SW480 (cell line): ENCODE data around the gene STARD9.
A peak's percentile ranks its signal among the peaks of the same experiment; 100 is the strongest.

Source experiments
- DNase-seq: peaks from one replicate; pipeline ENCODE4 v3.0.0-alpha.2; 2016; ENCODE audit warnings: low spot score

The STARD9 gene

GRCh38 chr15:42694398-42694797 lies 119.0 kb downstream of the STARD9 start:
- DNase-seq = no peak

GRCh38 chr15:42695527-42696071 lies 120.2 kb downstream of the STARD9 start:
- no peak for DNase-seq

DNA sequence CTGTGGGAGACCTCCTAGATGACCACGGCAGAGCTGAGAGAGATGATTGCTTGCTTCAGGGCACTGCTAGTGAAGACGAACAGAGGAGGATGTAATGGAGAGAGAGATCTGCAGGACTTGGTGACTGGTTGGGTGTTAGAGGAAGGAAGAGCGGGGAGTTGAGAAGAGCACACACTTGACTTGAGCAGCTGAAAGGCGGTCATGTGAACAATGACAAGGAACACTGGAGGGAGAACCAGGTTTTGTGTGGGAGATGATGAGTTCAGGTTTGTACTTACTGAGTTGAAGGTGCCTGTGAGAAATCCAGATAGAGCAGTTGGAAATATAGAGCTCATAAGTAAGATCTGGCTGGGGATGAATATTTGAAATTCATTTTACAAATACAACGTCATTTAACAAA lies 121.2 kb downstream of the STARD9 start:
- no peak for DNase-seq

- DNase-seq = peak; percentile 56
These were observed 129.1 kb downstream of the STARD9 start for GRCh38 chr15:42704492-42704926.

GRCh38 chr15:42705336-42705735 lies 129.9 kb downstream of the STARD9 start:
- DNase-seq = no peak

DNA sequence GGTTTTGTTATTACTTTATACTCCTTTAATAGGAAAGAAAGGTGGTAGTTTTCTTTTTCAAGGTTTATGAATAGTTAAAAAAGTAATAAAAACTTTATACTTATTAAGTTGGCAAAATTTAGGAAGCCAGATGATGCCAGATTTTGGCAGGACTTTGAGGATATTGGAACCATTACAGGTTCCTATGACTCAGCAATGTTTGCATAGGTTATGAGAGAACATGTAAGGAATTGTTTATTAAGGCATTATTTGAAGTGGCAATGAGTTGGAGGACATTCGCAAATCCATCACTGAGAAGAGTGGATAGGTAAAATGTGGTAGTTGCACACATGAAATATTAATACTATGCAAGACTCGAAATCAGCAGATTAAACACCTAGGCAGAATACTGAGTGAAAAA lies 131.7 kb downstream of the STARD9 start:
- DNase-seq = no peak

DNA sequence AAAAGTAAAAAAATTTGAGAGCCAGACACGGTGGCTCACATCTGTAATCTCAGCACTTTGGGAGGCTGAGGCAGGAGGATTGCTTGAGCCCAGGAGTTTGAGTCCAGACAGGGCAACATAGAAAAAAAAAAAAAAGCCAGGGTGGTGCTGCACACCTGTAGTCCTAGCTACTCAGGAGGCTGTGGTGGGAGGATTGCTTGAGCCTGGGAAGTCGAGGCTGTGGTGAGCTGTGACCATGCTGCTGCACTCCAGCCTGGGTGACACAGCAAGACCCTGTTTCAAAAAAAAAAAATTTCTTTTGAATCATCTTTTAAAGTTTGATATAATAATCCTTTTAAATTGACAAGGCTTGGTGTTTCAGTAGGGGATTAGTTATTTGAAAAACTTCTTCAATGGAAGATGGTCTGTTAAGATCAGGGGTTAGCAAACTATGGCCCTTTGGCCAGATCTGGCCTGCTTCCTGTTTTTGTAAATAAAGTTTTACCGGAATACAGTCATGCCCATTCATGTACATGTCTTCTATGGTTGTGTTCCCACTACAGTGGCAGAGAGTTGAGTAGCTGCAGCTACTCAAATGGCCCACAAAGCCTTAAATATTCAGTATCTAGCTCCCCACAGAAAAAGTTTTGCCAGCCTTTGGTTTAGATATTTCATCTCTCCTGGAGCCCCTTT lies 132.6 kb downstream of the STARD9 start:
- DNase-seq = no peak

DNA sequence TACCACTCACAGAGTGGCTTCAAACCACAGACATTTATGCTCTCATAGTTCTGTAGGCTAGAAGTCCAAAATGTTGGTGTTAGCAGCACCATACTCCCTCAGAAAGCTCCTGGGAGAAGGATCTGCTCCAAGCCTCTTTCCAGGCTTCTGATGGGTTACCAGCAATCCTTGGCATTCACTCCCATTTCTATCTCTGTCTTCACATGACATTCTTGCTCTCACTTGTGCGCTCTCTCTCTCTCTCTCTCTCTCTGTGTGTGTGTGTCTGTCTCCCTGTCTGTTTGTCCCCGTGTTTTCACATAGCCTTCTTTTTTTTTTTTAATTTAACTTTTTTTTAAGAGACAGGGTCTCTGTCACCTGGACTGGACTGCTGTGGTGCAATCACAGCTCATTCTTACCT lies 135.3 kb downstream of the STARD9 start:
- no peak for DNase-seq

DNA sequence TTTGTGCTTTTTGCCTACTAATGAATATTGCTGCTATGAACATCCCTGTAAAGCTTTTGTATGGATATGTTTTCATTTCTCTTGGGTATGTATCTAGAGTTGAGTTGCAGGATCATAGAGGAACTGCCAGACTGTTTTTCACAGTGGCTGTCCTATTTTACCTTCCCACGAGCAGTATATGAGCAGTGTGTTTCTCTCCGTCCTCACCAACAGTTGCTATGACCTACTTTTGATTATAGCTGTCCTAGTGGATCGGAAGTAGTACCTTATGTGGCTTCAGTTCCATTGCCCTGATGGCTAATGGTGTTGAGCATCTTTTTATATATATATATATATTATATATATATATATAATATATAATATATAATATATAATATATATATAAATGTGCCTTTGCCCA lies 136.3 kb downstream of the STARD9 start:
- no peak for DNase-seq

DNA sequence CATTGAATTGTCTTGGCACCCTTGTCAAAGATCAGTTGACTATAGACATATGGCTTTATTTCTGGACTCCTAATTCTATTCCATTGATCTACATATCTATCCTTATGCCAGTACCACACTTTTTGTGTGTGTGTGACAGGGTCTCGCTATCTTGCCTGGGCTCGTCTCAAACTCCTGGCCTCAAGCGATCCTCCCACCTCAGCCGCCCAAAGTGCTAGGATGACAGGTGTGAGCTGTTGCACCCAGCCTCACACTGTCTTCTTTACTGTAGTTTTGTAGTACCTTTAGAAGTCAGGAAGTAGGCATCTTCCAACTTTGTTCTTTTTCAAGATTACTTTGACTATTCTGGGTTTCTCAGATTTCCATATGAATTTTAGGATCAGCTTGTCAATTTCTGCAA lies 137.2 kb downstream of the STARD9 start:
- DNase-seq = no peak

DNA sequence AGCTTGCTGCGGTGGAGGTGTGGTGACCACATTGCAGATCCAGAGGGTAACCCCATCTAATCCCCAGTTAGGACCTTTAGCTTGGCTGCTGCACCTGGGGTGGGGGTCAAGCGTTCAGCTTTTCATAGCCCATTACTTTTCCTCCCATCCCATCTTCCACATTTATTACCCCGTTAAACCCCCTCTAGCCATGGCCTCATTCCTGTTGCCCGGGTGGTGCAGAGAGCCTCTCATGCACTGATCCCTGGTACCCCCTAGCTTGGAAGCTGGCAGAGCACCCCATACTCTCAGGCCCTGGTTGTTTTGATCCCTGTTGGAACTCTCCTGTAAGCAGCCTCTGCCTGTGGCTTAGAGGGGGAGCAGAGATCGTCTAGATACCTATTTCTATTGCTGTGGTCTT lies 140.7 kb downstream of the STARD9 start:
- no peak for DNase-seq

- DNase-seq = no peak
These were observed 141.2 kb downstream of the STARD9 start for GRCh38 chr15:42716626-42717025.

DNA sequence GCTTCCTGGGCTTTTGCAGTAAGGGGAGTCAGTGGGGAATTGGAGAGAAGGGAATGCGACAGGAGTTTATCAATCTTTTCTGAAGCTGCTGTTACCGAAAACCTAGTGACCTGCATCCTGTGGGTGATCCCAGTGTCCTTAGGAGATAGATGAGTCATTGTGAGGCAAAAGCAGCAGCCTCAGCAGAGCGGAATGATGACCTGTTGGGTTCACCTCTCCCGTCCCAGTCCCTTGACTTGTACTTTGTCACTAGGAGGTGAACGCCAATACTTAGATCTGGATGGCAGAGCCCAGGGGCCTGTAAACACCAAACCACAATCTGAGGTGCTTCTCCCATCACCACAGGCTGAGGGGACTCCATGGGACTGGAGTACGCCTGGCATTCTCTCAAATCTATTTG lies 143.6 kb downstream of the STARD9 start:
- no peak for DNase-seq

- no peak for DNase-seq
These were observed 144.7 kb downstream of the STARD9 start for GRCh38 chr15:42720071-42720470.

GRCh38 chr15:42721016-42721415 lies 145.6 kb downstream of the STARD9 start:
- DNase-seq = no peak

DNA sequence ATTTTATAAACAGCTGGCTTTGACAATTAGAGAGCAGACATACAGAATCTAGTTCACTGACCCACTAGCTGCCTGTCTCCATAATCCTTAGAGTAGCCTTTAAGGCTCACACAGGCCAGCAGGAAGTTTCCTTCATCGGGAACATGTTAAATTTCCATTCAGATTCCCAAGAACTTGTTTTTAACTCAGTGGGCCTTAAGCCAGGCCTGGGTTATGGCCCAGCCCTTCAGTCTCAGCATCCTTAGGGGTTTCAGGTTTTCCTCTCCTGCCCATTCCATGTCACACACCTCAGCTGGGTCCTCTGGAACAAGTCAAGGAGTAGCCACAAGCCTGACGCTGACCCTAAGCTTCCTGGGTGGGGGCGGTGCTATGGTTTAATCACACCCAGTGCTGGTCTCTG lies 146.5 kb downstream of the STARD9 start:
- no peak for DNase-seq

- no peak for DNase-seq
These were observed 147.7 kb downstream of the STARD9 start for GRCh38 chr15:42723068-42723467.

- DNase-seq = no peak
These were observed 148.9 kb downstream of the STARD9 start for GRCh38 chr15:42724276-42724675.

- DNase-seq = no peak
These were observed 150.0 kb downstream of the STARD9 start for GRCh38 chr15:42725331-42725903.

- DNase-seq = no peak
These were observed 150.7 kb downstream of the STARD9 start for GRCh38 chr15:42726114-42726513.

- DNase-seq = no peak
These were observed 152.5 kb downstream of the STARD9 start for GRCh38 chr15:42727750-42728381.

GRCh38 chr15:42728560-42728959 lies 153.2 kb downstream of the STARD9 start:
- no peak for DNase-seq

DNA sequence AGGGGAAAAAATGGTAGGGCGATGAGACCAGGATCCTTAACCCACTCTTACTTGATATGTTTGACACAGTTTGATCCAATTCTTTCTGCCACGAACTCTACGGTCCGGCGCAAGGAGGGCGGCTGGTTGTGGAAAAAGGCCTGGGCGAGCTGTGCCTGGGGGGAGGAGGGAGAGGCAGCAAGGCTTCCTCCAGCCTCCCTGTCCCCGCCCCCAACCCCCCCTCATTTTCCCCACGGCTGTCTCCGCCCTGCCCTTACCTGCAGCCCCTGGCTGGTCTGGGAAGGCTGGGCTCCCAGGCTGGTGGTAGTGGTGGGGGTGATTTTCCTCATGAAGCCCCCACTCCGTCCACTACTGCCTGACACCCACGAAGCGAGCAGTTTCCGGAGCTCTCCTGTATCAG lies 153.6 kb downstream of the STARD9 start:
- DNase-seq = no peak
